Pancreas (tissue), 10 donors: ENCODE results near the gene OR14K1. TPM values are rescaled to one million over a fixed set of nuclear protein-coding genes. Genes with fewer than 3 reads are reported as not detected.

Experiments
- ATAC-seq, 4 donors: fragments of 200-7000 bp; cut with Tn5 transposase; one replicate each; pipeline versions ENCODE4 v1.8.0 to v1.9.1; 2020; ENCODE audit warnings: mild to moderate bottlenecking in 4 of 4, moderate library complexity in 4 of 4
- DNase-seq, 6 donors: peaks; one replicate each; pipeline ENCODE4 v3.0.0-alpha.2; 2020
- FAIRE-seq: peaks from 2 replicates; lab custom pipeline; 2012; peaks lifted over from hg19 to GRCh38; lab: Jason Lieb, UNC
- H3K27ac ChIP-seq, 4 donors: fragments of 200-600 bp; sonication (generic); 1 replicate in 3 of 4; 2 replicates in 1 of 4; pipeline versions ENCODE4 v1.5.0 to v1.8.0; 2020
- H3K27me3 ChIP-seq, 4 donors: fragments of 200-600 bp; one replicate each; pipeline ENCODE4 v1.8.0; 2021
- H3K36me3 ChIP-seq, 3 donors: fragments of 200-600 bp; sonication (generic) in 1 of 3; one replicate each; pipeline versions ENCODE4 v1.5.0 to v1.8.0; 2020 to 2021
- H3K4me1 ChIP-seq, 3 donors: fragments of 200-600 bp; one replicate each; pipeline ENCODE4 v1.8.0; 2021
- H3K4me3 ChIP-seq, 4 donors: fragments of 200-600 bp; sonication (generic) in 2 of 4; one replicate each; pipeline versions ENCODE4 v1.5.0 to v1.8.0; 2020 to 2021
- H3K9me3 ChIP-seq, 4 donors: fragments of 200-600 bp; one replicate each; pipeline ENCODE4 v1.8.0; 2021
- intact Hi-C, 3 donors: fragments of 100-400 bp; cut with DNase I; formaldehyde crosslinking; loops; one replicate each; pipeline versions ENCODE4 v1.11.1 to v1.14.2; 2022
- polyA plus RNA-seq, 2 donors: library from polyadenylated mRNA; stranded (reverse); fragments of 200-250 nt; gene quantifications; one replicate each; pipeline ENCODE4 v1.2.3, GENCODE V29; 2013
- total RNA-seq, 6 donors: library from RNA; stranded (reverse); fragmentation: NEBNext Ultra II Directional in 4 of 6; extraction: Animal tissue kit (Norgen Biotek cat#: 25700) in 4 of 6; gene quantifications; one replicate each; pipeline versions ENCODE4 v1.2.1 to v1.2.4, GENCODE V29; 2021 to 2023
- TF ChIP-seq, protein P1 (sequence below), 4 donors: fragments of 200-600 bp; sonication (generic) in 3 of 4; IDR thresholded peaks; one replicate each; pipeline versions ENCODE4 v1.5.0 to v1.8.0; 2021; ENCODE audit warnings: antibody characterized with exemption in 4 of 4
- donor health status: healthy with polysubstance abuse.
- donor health status: DM: no; HTN: no; CAD: no; lungs with moderate emphysema.
- donor health status: DM: no; HTN: no; CAD: no.
- donor health status: control.
- donor health status: control.
- donor health status: Bipolar disorder and iron deficiency.
- donor health status: DM: yes; HTN: yes; CAD: no.
- donor health status: DM: no; HTN: no; CAD: no.
- donor health status: DM: no; HTN: no; CAD: no.
- donor health status: DM: yes; HTN: yes; CAD: no.

Gene OR14K1
- total and polyA plus RNA-seq, 8 donors, result 0.28 TPM; not detected in 7

DNA sequence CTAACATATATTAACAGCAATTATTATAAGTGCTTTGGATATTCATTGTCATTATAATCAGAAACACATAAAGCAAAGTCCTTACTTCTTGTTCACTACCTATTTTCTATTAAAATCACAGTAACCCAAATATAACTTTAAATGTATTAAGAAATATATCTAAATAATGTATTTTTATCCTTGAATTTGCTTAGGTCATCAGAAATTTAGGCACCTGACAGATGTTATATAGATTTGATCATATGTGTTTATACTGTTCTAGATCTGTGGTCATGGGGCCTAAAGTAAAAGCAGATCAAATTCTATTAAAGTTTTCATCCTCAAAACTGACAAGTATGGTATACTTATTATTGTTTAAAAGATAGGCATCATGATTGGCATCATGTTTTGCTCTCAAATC lies 31.2 kb downstream of the OR14K1 start:
- no peak for FAIRE-seq
- Histone ChIP-seq H3K4me3 (no peak overlapping the region), H3K27me3 (no peaks in the 10 kb centered on the region), H3K36me3 (no peaks in the 10 kb centered on the region), H3K4me1 (no peaks in the 10 kb centered on the region), H3K9me3 (no peaks in the 10 kb centered on the region), H3K27ac (no peak overlapping the region)
- TF ChIP-seq, protein P1, sequence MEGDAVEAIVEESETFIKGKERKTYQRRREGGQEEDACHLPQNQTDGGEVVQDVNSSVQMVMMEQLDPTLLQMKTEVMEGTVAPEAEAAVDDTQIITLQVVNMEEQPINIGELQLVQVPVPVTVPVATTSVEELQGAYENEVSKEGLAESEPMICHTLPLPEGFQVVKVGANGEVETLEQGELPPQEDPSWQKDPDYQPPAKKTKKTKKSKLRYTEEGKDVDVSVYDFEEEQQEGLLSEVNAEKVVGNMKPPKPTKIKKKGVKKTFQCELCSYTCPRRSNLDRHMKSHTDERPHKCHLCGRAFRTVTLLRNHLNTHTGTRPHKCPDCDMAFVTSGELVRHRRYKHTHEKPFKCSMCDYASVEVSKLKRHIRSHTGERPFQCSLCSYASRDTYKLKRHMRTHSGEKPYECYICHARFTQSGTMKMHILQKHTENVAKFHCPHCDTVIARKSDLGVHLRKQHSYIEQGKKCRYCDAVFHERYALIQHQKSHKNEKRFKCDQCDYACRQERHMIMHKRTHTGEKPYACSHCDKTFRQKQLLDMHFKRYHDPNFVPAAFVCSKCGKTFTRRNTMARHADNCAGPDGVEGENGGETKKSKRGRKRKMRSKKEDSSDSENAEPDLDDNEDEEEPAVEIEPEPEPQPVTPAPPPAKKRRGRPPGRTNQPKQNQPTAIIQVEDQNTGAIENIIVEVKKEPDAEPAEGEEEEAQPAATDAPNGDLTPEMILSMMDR (IDR thresholded peaks at IDR 0.05), result no peak
- intact Hi-C loops, result no loop called here
- no peak for ATAC-seq
- DNase-seq, result no peak

Other genes with a start within 250 kb of the OR14K1 start
- gene OR2C3, start 202.2 kb upstream of the OR14K1 start, total RNA-seq, result not detected
- under 1 TPM in 1 of 2 donors, not detected in 1; 0.02 TPM for gene OR2C3, start 202.2 kb upstream of the OR14K1 start, polyA plus RNA-seq
- gene GCSAML, start 189.5 kb upstream of the OR14K1 start, total RNA-seq, result under 1 TPM in 4 of 6 donors, not detected in 2; 0.03 to 0.37 (median 0.29) TPM
- under 1 TPM in 1 of 2 donors, not detected in 1; 0.09 TPM for gene GCSAML, start 189.5 kb upstream of the OR14K1 start, polyA plus RNA-seq
- not detected for gene OR2G2, start 150.3 kb upstream of the OR14K1 start, total RNA-seq
- gene OR2G2, start 150.3 kb upstream of the OR14K1 start, polyA plus RNA-seq, result not detected
- not detected for gene OR2G3, start 133.0 kb upstream of the OR14K1 start, total RNA-seq
- gene OR2G3, start 133.0 kb upstream of the OR14K1 start, polyA plus RNA-seq, result not detected
- gene OR13G1, start 58.9 kb upstream of the OR14K1 start, total RNA-seq, result not detected
- gene OR13G1, start 58.9 kb upstream of the OR14K1 start, polyA plus RNA-seq, result not detected
- gene OR6F1, start 22.0 kb upstream of the OR14K1 start, total RNA-seq, result not detected
- not detected for gene OR6F1, start 22.0 kb upstream of the OR14K1 start, polyA plus RNA-seq
- gene OR14A2, start 9.5 kb downstream of the OR14K1 start, total RNA-seq, result not detected
- gene OR14A2, start 9.5 kb downstream of the OR14K1 start, polyA plus RNA-seq, result not detected
- gene OR1C1, start 21.9 kb downstream of the OR14K1 start, total RNA-seq, result not detected
- gene OR1C1, start 21.9 kb downstream of the OR14K1 start, polyA plus RNA-seq, result not detected
- gene OR14A16, start 85.5 kb downstream of the OR14K1 start, total RNA-seq, result not detected
- not detected for gene OR14A16, start 85.5 kb downstream of the OR14K1 start, polyA plus RNA-seq
- gene OR11L1, start 103.3 kb downstream of the OR14K1 start, total RNA-seq, result not detected
- gene OR11L1, start 103.3 kb downstream of the OR14K1 start, polyA plus RNA-seq, result not detected
- gene TRIM58, start 118.6 kb downstream of the OR14K1 start, total RNA-seq, result under 1 TPM; 0.04 to 0.47 (median 0.14) TPM
- under 1 TPM; 0.08 to 0.14 TPM for gene TRIM58, start 118.6 kb downstream of the OR14K1 start, polyA plus RNA-seq
- under 1 TPM in 1 of 6 donors, not detected in 5; 0.23 TPM for gene OR2W3, start 157.0 kb downstream of the OR14K1 start, total RNA-seq
- gene OR2W3, start 157.0 kb downstream of the OR14K1 start, polyA plus RNA-seq, result under 1 TPM in 1 of 2 donors, not detected in 1; 0.09 TPM
- gene OR2T8, start 181.6 kb downstream of the OR14K1 start, total RNA-seq, result not detected
- gene OR2T8, start 181.6 kb downstream of the OR14K1 start, polyA plus RNA-seq, result not detected
- not detected for gene OR2AJ1, start 186.3 kb downstream of the OR14K1 start, total RNA-seq
- gene OR2AJ1, start 186.3 kb downstream of the OR14K1 start, polyA plus RNA-seq, result not detected
- gene OR2L8, start 210.2 kb downstream of the OR14K1 start, total RNA-seq, result not detected
- gene OR2L8, start 210.2 kb downstream of the OR14K1 start, polyA plus RNA-seq, result not detected
- not detected for gene OR2AK2, start 226.6 kb downstream of the OR14K1 start, total RNA-seq
- gene OR2AK2, start 226.6 kb downstream of the OR14K1 start, polyA plus RNA-seq, result not detected